OCI-LY3 (cell line): Measurements from ENCODE around the gene RPS29.
"Not testable (repeated sequence)": the region's sequence is repeated elsewhere in the genome, so short reads cannot be mapped to it uniquely, and the experiment has no call there.

Experiments
- H2AFZ ChIP-seq: fragments of 200-600, 300-600 bp; shearing (Covaris generic); 2 replicates; pipeline ENCODE4 v1.6.0; 2014; ENCODE audit warnings: antibody characterized with exemption, low read depth, low read length
- H3K27ac ChIP-seq: fragments of 200-600, 300-600 bp; sonication (generic); 2 replicates; pipeline ENCODE4 v1.5.1; 2014; ENCODE audit warnings: mild to moderate bottlenecking, low read length, moderate library complexity, mixed read lengths
- H3K27me3 ChIP-seq: fragments of 200-600, 300-600 bp; sonication (generic); 2 replicates; pipeline ENCODE4 v1.6.1; 2014; ENCODE audit warnings: low read depth, low read length, mixed read lengths
- H3K36me3 ChIP-seq: fragments of 200-600, 300-600 bp; sonication (generic); replicated peaks from 2 replicates; pipeline ENCODE3; 2014; ENCODE audit warnings: low read depth, low read length, mixed read lengths
- H3K4me1 ChIP-seq: fragments of 300-600, 200-600 bp; sonication (generic); 2 replicates; pipeline ENCODE4 v1.6.1; 2014; ENCODE audit warnings: low read length, mixed read lengths
- H3K4me2 ChIP-seq: fragments of 200-600, 300-600 bp; sonication (generic); 2 replicates; pipeline ENCODE4 v1.6.1; 2014; ENCODE audit warnings: low read length, mixed read lengths
- H3K4me3 ChIP-seq: fragments of 300-600, 200-600 bp; sonication (generic); 2 replicates; pipeline ENCODE4 v1.5.1; 2014; ENCODE audit warnings: antibody characterized with exemption, mild to moderate bottlenecking, low read length, moderate library complexity
- H3K79me2 ChIP-seq: fragments of 300-600, 200-600 bp; shearing (Covaris generic); 2 replicates; pipeline ENCODE4 v1.6.1; 2014; ENCODE audit warnings: mild to moderate bottlenecking, low read length, mixed read lengths
- H3K9ac ChIP-seq: fragments of 300-600, 200-600 bp; shearing (Covaris generic); 2 replicates; pipeline ENCODE4 v1.6.0; 2014; ENCODE audit warnings: mild to moderate bottlenecking, low read length, moderate library complexity
- H3K9me3 ChIP-seq: fragments of 200-600, 300-600 bp; shearing (Covaris generic); 2 replicates; pipeline ENCODE4 v1.6.1; 2014; ENCODE audit warnings: low read length, mixed read lengths; ENCODE audit not compliant: insufficient read depth
- H4K20me1 ChIP-seq: fragments of 200-600, 300-600 bp; sonication (generic); 2 replicates; pipeline ENCODE4 v1.6.1; 2016; ENCODE audit warnings: low read length, mixed read lengths; ENCODE audit not compliant: insufficient read depth
- CTCF ChIP-seq: fragments of 200-600, 300-600 bp; sonication (generic); IDR thresholded peaks from 2 replicates; pipeline ENCODE4 v1.5.1; 2014; ENCODE audit warnings: antibody characterized with exemption, low read length, low read depth
- EZH2phosphoT487 ChIP-seq: fragments of 200-600 bp; shearing (Covaris generic); IDR thresholded peaks from 2 replicates; pipeline ENCODE4 v1.6.1; 2018; ENCODE audit warnings: antibody characterized with exemption, mixed run types, low read depth

RPS29 gene

DNA sequence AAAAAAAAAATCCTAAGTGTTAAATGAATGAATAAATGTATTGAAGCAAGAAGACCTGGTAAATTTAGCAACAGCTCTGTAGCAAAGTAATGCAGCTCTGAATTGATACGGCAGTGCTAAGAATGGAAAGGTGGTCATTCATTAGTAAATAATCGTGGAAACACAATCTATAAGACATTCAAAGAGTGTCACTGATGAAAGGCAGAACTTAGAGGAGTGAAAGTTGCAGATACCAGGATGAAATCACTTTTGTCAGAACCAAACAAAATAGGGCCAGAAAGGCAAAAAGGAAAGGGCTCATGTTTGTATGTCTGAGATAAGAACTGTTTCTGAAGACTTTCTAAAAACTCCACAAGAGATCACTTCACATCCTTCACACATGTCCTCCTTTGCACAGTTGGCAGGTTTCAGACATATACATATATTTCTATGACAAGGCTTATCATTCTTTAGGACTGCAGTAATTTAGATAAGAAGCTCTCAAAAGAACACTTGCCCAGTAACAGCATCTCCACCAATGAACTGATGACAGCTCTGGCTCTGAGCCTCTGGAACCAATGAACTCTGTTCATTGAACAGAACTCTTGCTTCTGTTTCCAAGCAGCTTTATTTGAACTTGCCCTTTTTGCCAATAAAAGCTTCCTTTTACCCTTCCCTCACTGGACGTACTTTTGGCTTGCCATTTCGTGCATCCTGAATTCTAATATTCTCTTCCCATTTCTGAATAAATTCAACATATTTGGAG lies 8.3 kb upstream of the RPS29 start:
- peak overlapping the region; percentile 32 for H3K4me3 ChIP-seq
- no peaks in the 10 kb centered on the region for H3K27me3 ChIP-seq
- no peaks in the 10 kb centered on the region for H4K20me1 ChIP-seq
- peak overlapping the region; percentile 88 for H3K4me2 ChIP-seq
- H3K27ac ChIP-seq, result peak overlapping the region; percentile 74
- TF ChIP-seq EZH2phosphoT487 (no peak), CTCF (no peak)
- peak overlapping the region; percentile 23; the same call in 1 of the 2 replicates for H3K9ac ChIP-seq
- no peaks in the 10 kb centered on the region for H3K9me3 ChIP-seq
- H3K4me1 ChIP-seq, result peaks cover 39% of the 10 kb centered on the region
- no peaks in the 10 kb centered on the region for H3K36me3 ChIP-seq
- H3K79me2 ChIP-seq, result peaks cover 24% of the 10 kb centered on the region
- H2AFZ ChIP-seq, result no peak overlapping the region

DNA sequence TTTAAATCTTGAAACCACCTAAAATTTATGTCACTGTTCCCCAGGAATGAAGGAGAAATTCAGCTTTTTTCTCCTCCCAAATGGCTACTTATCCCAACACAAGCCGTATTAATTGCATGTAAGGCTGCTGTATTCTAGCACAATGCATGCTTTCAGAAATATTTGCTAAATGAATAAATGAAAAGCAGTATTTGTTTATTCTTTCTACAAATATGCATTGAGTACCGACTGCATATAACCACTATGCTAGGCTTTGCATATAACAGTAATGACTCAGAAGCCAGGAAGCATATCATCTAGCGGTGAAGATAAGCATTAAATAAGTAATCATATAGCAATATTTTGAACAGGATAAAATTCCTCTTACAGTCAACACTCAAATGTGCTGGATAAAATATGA lies 6.8 kb upstream of the RPS29 start:
- H3K9me3 ChIP-seq, result no peaks in the 10 kb centered on the region
- H3K4me1 ChIP-seq, result peaks cover 39% of the 10 kb centered on the region
- no peaks in the 10 kb centered on the region for H3K27me3 ChIP-seq
- peaks cover 8% of the 10 kb centered on the region for H3K79me2 ChIP-seq
- no peak for TF ChIP-seq CTCF
- no peak for TF ChIP-seq EZH2phosphoT487
- 0 out of 2 replicates have a peak overlapping the region, but pooled peaks have one; percentile 52 for H2AFZ ChIP-seq
- no peaks in the 10 kb centered on the region for H4K20me1 ChIP-seq
- peak overlapping the region; percentile 74 for H3K27ac ChIP-seq
- H3K4me2 ChIP-seq, result peak overlapping the region; percentile 88
- peak overlapping the region; percentile 67 for H3K4me3 ChIP-seq
- H3K9ac ChIP-seq, result peak overlapping the region; percentile 45
- no peaks in the 10 kb centered on the region for H3K36me3 ChIP-seq

GRCh38 chr14:49589387-49589786 lies 3.2 kb upstream of the RPS29 start:
- H3K9me3 ChIP-seq, result no peaks in the 10 kb centered on the region
- H3K27me3 ChIP-seq, result no peaks in the 10 kb centered on the region
- no peak overlapping the region for H3K4me2 ChIP-seq
- peaks cover 26% of the 10 kb centered on the region for H3K4me1 ChIP-seq
- H3K79me2 ChIP-seq, result peaks cover 19% of the 10 kb centered on the region
- H3K27ac ChIP-seq, result no peak overlapping the region
- H3K4me3 ChIP-seq, result no peak overlapping the region
- TF ChIP-seq CTCF (no peak), EZH2phosphoT487 (no peak)
- no peak overlapping the region for H2AFZ ChIP-seq
- H3K36me3 ChIP-seq, result peaks cover 14% of the 10 kb centered on the region
- H4K20me1 ChIP-seq, result peaks cover 14% of the 10 kb centered on the region
- no peak overlapping the region for H3K9ac ChIP-seq

DNA sequence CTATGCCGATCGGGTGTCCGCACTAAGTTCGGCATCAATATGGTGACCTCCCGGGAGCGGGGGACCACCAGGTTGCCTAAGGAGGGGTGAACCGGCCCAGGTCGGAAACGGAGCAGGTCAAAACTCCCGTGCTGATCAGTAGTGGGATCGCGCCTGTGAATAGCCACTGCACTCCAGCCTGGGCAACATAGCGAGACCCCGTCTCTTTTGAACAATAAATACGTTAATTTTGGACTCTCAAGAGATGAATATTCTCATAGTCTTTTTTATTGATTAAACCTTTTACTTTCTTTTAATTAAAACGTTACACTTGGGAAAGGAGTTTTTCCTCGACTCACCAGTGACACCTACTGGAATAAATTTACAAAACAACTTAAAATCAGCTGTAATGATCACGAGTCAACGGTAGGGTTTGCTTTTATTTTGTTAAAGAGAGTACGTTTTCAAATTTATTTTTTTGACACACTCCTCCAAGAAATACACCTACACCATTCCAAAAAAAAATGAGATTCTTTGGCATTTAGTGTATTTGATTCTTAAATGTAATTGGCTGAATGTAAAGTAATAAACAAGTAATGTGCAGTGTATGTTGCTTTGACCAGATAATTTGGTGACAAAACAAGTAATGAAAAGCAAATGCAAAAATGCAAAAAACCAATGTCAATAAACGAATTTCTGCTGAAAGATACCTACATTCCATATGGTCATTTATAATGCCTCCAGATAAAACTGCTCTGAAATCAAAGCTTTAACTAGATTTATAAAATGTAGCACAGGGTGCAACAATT lies 687 bp upstream of the RPS29 start:
- Histone ChIP-seq H3K27me3 (no peaks in the 10 kb centered on the region), H3K4me1 (peaks cover 13% of the 10 kb centered on the region), H3K4me2 (peak overlapping the region; percentile 57), H3K9me3 (no peaks in the 10 kb centered on the region), H2AFZ (peak overlapping the region; percentile 57; the same call in 1 of the 2 replicates), H3K9ac (peak overlapping the region; percentile 48), H3K79me2 (peaks cover 44% of the 10 kb centered on the region), H3K36me3 (peaks cover 39% of the 10 kb centered on the region), H4K20me1 (peaks cover 39% of the 10 kb centered on the region), H3K27ac (peak overlapping the region; percentile 79), H3K4me3 (peak overlapping the region; percentile 99)
- TF ChIP-seq EZH2phosphoT487, result no peak
- peak; percentile 92 for TF ChIP-seq CTCF

DNA sequence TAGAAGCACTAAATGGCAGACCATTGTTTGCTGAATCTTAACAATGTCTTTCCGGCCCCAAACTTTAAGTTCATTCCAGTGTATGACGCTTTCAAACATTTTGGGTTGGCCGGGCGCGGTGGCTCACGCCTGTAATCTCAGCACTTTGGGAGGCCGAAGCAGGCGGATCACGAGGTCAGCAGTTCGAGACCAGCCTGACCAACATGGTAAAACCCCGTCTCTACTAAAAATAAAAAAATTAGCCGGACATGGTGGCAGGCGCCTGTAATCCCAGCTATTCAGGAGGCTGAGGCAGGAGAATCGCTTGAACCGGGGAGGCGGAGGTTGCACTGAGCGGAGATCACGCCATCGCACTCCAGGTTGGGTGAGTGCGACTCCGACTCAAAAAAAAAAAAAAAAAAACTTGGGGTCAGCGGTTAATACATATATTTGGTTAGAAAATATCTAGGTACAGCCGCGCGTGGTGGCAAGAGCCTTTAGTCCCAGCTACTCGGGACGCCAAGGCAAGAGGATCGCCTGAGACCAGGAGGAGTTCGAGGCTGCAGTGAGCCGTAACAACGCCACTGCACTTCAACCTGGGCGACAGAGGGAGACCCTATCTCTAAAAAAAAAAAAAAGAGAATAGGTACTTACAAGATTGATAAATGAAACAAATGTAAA lies 1.1 kb downstream of the RPS29 start:
- Histone ChIP-seq H4K20me1 (peaks cover 50% of the 10 kb centered on the region), H3K4me1 (peaks cover 13% of the 10 kb centered on the region), H3K4me2 (peak overlapping the region; percentile 81), H3K9ac (peak overlapping the region; percentile 98), H3K27ac (peak overlapping the region; percentile 79), H3K4me3 (peak overlapping the region; percentile 99), H3K79me2 (peaks cover 61% of the 10 kb centered on the region), H3K36me3 (peaks cover 50% of the 10 kb centered on the region)
- not testable (repeated sequence) for H3K9me3 ChIP-seq, H3K27me3 ChIP-seq, H2AFZ ChIP-seq
